Left kidney (tissue), 2 donors: Measurements from ENCODE around the gene CDK19. TPM values are rescaled to one million over a fixed set of nuclear protein-coding genes. Genes with fewer than 3 reads are reported as not detected.
"Not testable (repeated sequence)": the region's sequence is repeated elsewhere in the genome, so short reads cannot be mapped to it uniquely, and the experiment has no call there.

Experiments used
- DNase-seq: peaks from one replicate; pipeline ENCODE4 v3.0.0-alpha.2; 2013
- polyA plus RNA-seq: library from polyadenylated mRNA; unstranded; fragments of 120-200 nt; gene quantifications from one replicate; pipeline ENCODE4 v1.2.1, GENCODE V29; 2013; ENCODE audit not compliant: insufficient read length

Gene CDK19
- polyA plus RNA-seq, 1 donor = 43.8 TPM

- DNase-seq = no peak
These were observed 233.6 kb downstream of the CDK19 start for GRCh38 chr6:110581679-110582078.

- not testable (repeated sequence) for DNase-seq
These were observed 237.6 kb downstream of the CDK19 start for GRCh38 chr6:110577596-110578167.

GRCh38 chr6:110575925-110576463, 239.3 kb downstream of the CDK19 start:
- DNase-seq = no peak

- no peak for DNase-seq
These were observed 240.5 kb downstream of the CDK19 start for GRCh38 chr6:110574817-110575216.

GRCh38 chr6:110573537-110573936, 241.7 kb downstream of the CDK19 start:
- DNase-seq = no peak

GRCh38 chr6:110573136-110573535, 242.1 kb downstream of the CDK19 start:
- no peak for DNase-seq

GRCh38 chr6:110567957-110568696, 247.1 kb downstream of the CDK19 start:
- DNase-seq = no peak

- no peak for DNase-seq
These were observed 248.7 kb downstream of the CDK19 start for GRCh38 chr6:110566346-110567125.

GRCh38 chr6:110564703-110565421, 250.4 kb downstream of the CDK19 start:
- no peak for DNase-seq

- DNase-seq = no peak
These were observed 251.6 kb downstream of the CDK19 start for GRCh38 chr6:110563711-110564110.

GRCh38 chr6:110562316-110562915, 252.9 kb downstream of the CDK19 start:
- DNase-seq = no peak

GRCh38 chr6:110561696-110562095, 253.6 kb downstream of the CDK19 start:
- DNase-seq = no peak

- no peak for DNase-seq
These were observed 254.3 kb downstream of the CDK19 start for GRCh38 chr6:110561008-110561396.

GRCh38 chr6:110560239-110561007, 254.8 kb downstream of the CDK19 start:
- no peak for DNase-seq

Other genes starting within 250 kb of the CDK19 start
- 89.2 TPM for gene AMD1, start 59.3 kb upstream of the CDK19 start, polyA plus RNA-seq
- 107 TPM for gene GTF3C6, start 143.2 kb upstream of the CDK19 start, polyA plus RNA-seq
- 34.5 TPM for gene RPF2, start 166.6 kb upstream of the CDK19 start, polyA plus RNA-seq